ENCODE measurements around the gene ZNF285.
"Not testable (repeated sequence)": the region's sequence is repeated elsewhere in the genome, so short reads cannot be mapped to it uniquely, and the experiment has no call there.

Gene ZNF285

DNA sequence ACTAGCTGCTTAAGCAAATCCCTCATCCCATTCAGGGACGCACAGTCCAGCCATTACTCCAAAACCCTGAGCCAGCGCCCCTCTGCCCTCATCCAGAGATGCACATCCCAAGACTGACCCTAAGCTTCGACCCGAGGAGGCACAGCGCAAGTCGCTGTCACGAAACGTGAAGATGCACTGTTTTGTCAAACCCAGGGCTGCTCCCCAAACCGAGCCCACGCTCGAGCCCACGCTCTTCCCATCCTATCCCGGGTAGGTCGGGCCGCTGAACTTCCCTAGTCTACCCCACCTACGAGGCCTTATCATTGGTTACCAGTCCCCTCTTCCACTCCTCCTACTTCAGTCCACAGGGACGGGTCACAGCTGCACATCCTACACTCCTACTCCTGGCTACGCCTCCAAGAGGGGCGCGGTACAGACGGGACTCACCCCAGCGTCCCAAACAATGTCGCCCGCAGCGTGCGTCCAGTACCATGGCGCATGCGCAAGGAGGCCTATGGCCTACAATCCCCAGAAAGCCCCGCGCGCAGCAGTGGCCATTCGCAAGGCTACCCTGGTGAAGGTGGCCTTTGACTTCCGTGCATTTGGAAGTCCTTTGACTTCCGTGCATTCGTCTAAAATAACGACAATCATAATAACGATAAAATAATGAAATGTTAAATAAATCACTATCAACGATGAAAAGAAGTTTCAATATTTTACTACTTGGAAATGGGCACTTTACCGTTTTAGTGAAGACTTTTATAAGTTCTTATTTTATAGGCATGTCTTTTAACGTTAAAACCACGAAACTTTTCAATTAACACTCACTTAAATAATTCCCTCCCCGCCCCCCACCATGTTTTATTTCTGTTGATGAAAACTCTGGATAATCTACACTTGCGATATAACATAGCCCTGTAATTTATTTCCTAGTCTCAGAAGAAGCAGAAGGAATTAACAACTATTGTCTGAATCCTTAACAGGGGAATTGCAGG, at the start of gene ZNF285:
Gene ZNF285 (minus strand): TSS at position 470 of the 977 bp plus-strand sequence. CDS start 4,395 bp downstream, outside the sequence.
- DNase-seq (ENCODE audit: low read depth in 2 of 2) = peak; percentile 25 to 44

DNA sequence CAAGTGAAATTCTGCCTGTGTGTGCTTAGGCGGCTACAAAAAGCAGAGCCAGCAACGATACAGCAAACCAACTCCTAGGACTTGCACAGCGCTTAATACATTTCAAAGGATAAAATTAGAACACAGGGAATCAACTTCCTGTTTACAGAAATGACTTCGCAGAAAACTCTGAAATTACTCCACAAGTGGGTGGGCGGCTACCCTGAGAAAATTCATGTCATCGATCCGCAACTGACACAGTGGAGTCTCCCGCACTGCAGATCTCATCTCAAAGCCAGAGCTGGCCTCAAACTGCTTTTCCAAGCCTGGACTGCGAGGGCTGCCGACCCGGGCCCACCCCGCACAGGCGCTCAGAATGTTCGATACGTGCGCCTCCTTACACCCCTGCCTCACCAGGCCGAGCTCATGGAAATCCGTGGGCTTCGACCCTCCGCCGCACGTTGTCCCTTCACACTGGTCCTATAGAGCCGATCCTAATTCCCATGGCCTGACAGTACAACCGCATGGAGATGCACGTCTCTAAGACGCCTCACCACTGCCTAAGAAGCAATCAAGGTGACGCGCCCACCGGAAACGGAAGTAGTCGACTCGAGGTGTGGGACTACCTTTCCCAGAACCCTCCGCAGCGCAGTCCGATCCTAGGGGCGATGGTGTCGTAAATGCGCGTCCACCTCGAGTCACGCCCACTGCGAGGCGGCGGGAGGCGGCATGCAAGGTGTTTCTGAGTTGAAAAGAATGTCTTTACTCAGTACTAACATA, 46.7 kb upstream of the ZNF285 start, which contains the start of gene ZNF229:
Gene ZNF229 (minus strand): TSS at position 557 of the 759 bp plus-strand sequence. CDS start 5,625 bp downstream, outside the sequence.
- DNase-seq (ENCODE audit: low read depth in 2 of 2) = peak; percentile 6 to 36

GRCh38 chr19:44438441-44438840, 37.0 kb upstream of the ZNF285 start:
- DNase-seq (ENCODE audit: low read depth in 2 of 2) = no peak

- no peak for DNase-seq (ENCODE audit: low read depth in 2 of 2)
These were observed 34.0 kb upstream of the ZNF285 start for GRCh38 chr19:44435441-44435840.

DNA sequence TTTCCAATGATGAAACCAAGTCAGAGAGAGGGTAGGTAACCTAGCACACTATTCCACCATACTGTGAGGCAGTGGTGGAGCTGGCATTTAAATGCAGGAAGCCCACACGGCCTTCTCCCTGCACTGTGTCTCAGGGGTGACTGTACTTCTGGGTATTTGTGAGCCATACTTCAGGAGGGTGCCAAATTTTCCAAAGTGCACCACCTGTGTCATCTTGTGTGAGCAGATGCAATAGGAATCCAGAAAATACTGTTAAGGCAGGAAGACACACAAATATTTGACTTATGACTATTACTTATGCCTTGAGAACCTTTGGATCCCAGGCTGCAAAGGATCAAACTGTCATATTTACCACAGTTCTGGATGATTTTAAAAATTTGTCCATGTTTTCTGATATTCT, 29.5 kb upstream of the ZNF285 start:
- DNase-seq (ENCODE audit: low read depth in 2 of 2) = no peak

- not testable (repeated sequence) for DNase-seq (ENCODE audit: low read depth in 2 of 2)
These were observed 14.1 kb upstream of the ZNF285 start for GRCh38 chr19:44415553-44415952.

GRCh38 chr19:44389268-44389667, 12.1 kb downstream of the ZNF285 start:
- DNase-seq (ENCODE audit: low read depth in 2 of 2) = not testable (repeated sequence)

- no peak for DNase-seq (ENCODE audit: low read depth in 2 of 2)
These were observed 26.6 kb downstream of the ZNF285 start for GRCh38 chr19:44374789-44375188.

DNA sequence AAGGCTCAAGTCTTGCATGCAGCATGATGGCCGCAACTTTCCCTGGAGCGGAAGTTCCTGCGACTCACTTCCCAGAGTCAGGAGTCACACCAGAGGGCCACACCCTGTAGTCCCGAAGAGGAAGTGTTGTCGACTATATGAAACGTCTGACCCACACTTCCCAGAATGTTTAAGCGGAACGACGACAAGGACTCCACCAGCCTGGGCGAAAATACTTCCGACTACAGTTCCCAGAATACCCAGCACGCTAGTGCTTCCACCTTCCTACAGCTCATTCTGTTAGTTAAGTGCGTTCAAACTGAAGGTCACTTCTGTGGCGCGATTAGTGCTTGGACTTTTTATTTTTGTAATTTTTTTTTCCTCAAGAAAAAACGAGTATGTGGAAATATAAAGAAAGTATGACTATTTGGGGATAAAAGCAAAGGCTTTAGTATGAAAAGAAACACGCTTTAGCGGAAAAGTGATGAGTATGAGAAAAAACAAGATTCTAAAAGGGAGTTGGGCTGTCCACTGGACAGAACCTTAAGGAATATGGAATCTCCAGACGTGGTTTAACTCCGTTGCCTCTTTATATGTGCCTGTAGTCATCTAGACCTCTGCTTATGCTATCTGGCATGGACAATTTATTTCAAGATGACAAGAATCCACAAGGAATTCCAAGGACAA, 29.5 kb downstream of the ZNF285 start:
- DNase-seq (ENCODE audit: low read depth in 2 of 2) = no peak

DNA sequence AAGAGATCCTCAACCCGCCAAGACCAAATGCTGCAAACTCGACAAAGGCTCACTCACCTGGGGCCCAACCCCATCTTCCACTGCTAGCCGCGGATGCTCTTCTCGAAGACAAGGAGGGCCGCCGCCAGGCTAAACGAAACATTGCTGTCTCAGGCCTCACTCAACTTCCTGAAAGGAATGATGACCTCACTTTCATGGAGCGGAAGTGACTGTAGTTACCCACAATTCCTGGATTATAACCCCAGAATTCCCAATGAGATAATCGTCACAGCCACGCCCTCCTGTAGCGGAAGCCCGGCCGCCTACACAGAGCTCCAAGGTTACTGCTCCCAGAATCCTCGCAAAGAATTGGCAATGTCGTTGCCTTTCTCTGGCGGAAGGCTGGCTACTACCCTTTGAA, 34.4 kb downstream of the ZNF285 start:
- DNase-seq (ENCODE audit: low read depth in 2 of 2) = no peak

- no peak for DNase-seq (ENCODE audit: low read depth in 2 of 2)
These were observed 44.9 kb downstream of the ZNF285 start, which contains the start of gene ZNF112 for GRCh38 chr19:44356383-44357111. Gene ZNF112, minus strand, starts transcription at chr19:44356680. Its CDS starts 16,141 bp downstream, at chr19:44340539.

GRCh38 chr19:44346556-44346955, 54.9 kb downstream of the ZNF285 start:
- no peak for DNase-seq (ENCODE audit: low read depth in 2 of 2)

DNA sequence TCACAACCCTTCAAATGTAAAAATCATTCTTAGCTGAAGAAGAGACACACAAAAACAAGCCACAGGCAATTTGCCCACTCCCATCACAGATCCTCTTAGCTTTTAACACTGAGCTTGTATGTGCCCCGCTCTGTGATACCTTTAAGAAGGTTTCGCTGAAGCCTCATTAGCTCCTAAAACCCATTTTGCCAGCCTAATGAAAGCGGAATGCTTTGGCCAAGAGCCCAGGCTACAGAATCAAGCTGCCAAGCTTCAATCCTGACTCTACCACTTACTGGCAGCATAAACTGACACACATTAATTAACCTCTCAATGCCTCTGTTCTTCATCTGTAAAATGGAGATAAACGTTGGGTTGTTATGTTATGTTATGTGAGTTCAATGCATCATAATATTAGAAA, 55.4 kb downstream of the ZNF285 start:
- DNase-seq (ENCODE audit: low read depth in 2 of 2) = no peak

DNA sequence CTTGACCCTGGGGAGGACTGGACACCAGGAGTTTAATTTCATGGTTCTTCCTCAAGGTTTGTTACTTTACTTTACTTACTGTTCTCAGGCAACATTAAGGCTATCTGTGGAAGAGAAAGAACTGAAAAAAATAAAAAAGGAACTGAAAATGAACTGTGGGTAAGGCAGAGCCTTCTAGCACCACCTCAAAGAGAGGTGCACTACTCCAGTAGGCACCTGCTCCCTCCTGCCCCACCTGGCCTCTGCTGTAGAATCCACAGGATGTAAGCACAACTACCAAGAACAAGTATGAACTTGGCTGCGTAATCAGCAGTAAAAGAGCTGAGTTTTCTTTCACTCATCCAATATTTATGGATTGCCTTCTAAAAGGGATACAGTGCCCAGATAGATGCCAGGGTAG, 57.2 kb downstream of the ZNF285 start:
- no peak for DNase-seq (ENCODE audit: low read depth in 2 of 2)

DNA sequence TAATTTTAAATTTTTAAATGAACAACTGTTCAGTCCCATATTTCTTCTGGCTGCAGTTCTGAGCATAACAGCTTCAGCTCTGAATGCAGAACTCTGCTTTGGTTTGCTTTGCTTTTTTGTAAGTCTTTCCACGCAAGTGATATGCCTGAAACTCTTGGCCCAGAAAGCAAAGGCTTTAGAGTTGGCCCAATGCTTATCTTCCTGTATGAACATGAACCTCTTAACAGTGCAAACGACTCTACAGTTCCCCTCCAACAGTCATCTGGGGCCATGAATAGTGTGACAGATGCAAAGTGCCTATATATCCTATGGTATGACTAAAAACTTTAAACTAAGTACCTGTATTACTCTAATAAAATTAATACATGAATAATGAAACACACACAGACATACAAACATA, 59.6 kb downstream of the ZNF285 start:
- no peak for DNase-seq (ENCODE audit: low read depth in 2 of 2)

DNA sequence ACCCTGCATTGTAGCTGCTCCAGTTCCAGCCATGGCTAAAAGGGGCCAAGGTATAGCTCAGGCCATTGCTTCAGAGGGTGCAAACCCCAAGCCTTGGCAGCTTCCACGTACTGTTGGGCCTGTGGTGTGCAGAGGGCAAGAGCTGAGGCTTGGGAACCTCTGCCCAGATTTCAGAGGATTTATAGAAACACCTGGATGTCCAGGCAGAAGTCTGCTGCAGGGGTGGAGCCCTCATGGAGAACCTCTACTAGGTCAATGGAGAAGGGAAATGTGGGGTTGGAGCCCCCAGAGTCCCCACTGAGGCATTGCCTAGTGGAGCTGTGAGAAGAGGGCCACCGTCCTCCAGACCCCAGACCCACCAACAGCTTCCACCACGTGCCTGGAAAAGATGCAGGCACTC, 66.8 kb downstream of the ZNF285 start:
- DNase-seq (ENCODE audit: low read depth in 2 of 2) = not testable (repeated sequence)

Measured in stimulated activated CD4-positive, alpha-beta T cell treated with anti-CD3 and anti-CD28 coated beads, Interleukin-1b, Interleukin-23, amount 100 ng/mL, for 1 hour (primary cell).